Measurements from ENCODE around the gene OGFR.

Gene OGFR

DNA sequence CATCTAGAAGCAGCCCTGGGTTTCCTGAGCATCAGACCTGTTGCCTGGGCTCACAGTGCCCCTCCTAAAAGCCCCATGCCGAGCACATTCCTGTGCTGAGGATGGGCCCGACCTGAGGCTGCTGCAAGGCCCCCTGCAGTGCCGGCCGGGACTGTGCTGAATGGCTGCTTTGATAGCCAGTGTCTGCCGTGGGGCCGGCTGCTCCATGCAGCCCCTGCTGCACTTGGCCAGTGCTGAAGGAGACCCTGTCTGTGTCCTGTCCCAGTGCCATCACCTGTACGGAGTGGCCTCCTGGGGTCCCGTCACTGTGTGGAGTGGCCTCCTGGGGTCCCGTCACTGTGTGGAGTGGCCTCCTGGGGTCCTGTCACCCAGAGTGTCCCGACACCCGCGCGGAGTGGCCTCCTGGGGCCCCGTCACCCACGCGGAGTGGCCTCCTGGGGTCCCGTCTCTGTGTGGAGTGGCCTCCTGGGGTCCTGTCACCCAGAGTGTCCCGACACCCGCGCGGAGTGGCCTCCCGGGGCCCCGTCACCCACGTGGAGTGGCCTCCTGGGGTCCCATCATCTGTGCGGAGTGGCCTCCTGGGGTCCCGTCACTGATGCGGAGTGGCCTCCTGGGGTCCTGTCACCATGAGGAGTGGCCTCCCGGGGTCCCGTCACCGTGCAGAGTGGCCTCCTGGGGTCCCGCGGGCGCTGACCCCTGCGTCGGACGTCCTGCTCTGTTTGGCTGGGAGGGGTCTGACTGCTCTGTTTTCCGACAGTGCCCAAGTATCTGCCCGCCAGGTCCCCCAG, 19.2 kb downstream of the OGFR start:
- no peak overlapping the region for H3K9ac ChIP-seq (ENCODE audit: low read length)
- peaks cover 20% of the 10 kb centered on the region for H3K27me3 ChIP-seq (ENCODE audit: control insufficient read depth, insufficient read depth, low read length)
- H3K4me1 ChIP-seq (ENCODE audit: control insufficient read depth, insufficient read depth, low read length) = peaks cover 17% of the 10 kb centered on the region
- H3K36me3 ChIP-seq (ENCODE audit: control insufficient read depth, insufficient read depth, low read length) = no peaks in the 10 kb centered on the region
- H3K4me3 ChIP-seq (ENCODE audit: low read length) = no peak overlapping the region
- H3K9me3 ChIP-seq (ENCODE audit: control insufficient read depth, low read length) = no peaks in the 10 kb centered on the region

- Histone ChIP-seq H3K36me3 (ENCODE audit: control insufficient read depth, insufficient read depth, low read length) (no peaks in the 10 kb centered on the region), H3K9ac (ENCODE audit: low read length) (no peak overlapping the region), H3K9me3 (ENCODE audit: control insufficient read depth, low read length) (no peaks in the 10 kb centered on the region), H3K4me1 (ENCODE audit: control insufficient read depth, insufficient read depth, low read length) (peaks cover 9% of the 10 kb centered on the region), H3K4me3 (ENCODE audit: low read length) (no peak overlapping the region), H3K27me3 (ENCODE audit: control insufficient read depth, insufficient read depth, low read length) (peaks cover 12% of the 10 kb centered on the region)
Measured at GRCh38 chr20:62824476-62825332, 20.1 kb downstream of the OGFR start.

DNA sequence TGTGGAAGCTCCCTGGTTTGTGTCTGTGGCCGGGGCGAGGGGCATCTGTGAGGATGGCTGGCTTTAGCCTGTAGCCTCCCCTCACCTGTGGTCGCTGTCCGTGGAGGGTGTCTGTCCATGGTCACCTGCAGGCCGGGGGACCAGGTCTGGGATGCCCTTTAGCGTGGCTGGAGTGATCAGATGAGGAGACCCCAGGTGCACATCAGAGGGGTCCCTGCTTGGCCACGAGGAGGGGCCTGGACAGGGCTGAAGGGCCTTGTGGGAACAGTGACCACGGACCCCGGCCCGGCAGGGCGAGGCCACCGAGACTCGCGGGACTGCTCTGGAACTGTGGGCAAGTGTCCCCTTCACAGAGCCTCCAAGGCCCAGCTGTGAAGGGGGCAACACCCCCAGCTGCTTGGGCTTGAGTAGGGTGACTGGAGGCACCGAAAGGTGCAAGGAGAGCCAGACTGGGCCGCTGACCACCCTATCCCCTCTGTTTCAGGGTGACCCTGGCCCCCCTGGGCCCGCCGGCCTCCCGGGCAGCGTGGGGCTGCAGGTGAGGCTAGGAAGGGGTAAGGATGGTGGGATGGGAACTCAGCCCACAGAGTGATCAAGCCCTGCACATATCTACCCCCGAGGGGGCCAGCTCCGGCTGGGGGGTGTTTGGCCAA, 20.8 kb downstream of the OGFR start:
- Histone ChIP-seq H3K36me3 (ENCODE audit: control insufficient read depth, insufficient read depth, low read length) (no peaks in the 10 kb centered on the region), H3K9me3 (ENCODE audit: control insufficient read depth, low read length) (no peaks in the 10 kb centered on the region), H3K27me3 (ENCODE audit: control insufficient read depth, insufficient read depth, low read length) (peaks cover 5% of the 10 kb centered on the region), H3K9ac (ENCODE audit: low read length) (no peak overlapping the region), H3K4me1 (ENCODE audit: control insufficient read depth, insufficient read depth, low read length) (peaks cover 7% of the 10 kb centered on the region), H3K4me3 (ENCODE audit: low read length) (no peak overlapping the region)

DNA sequence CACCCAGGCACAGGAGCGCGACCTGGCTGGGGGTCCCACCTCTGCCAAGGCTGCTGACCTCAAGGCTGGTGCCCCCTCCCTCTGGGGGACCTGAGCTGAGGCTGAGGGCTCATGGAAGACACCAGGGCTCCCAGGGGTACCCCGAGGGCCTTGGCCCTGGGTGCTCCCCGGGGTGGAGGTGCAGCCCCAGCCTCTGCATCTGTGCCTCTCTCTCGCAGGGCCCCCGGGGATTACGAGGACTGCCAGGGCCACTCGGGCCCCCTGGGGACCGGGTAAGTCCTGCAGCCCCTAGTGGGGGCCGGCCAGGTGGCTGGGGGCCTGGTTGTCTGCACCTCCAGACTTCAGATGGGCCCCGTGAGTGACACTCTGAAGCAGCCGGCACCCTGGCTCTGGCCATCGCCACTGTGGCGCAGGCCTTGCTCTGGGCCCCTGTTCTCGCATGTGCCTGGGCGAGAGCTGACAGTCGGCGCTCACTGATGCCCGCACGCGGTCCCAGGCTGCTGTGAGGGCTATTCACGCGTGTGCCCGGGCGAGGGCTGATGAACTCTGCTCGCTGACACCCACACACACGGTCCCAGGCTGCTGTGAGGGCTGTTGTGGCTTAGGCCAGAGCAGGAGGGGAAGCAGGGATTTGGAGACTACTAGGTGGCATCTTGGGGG, 21.5 kb downstream of the OGFR start:
- H3K36me3 ChIP-seq (ENCODE audit: control insufficient read depth, insufficient read depth, low read length) = no peaks in the 10 kb centered on the region
- H3K4me1 ChIP-seq (ENCODE audit: control insufficient read depth, insufficient read depth, low read length) = peaks cover 11% of the 10 kb centered on the region
- H3K9me3 ChIP-seq (ENCODE audit: control insufficient read depth, low read length) = no peaks in the 10 kb centered on the region
- H3K27me3 ChIP-seq (ENCODE audit: control insufficient read depth, insufficient read depth, low read length) = no peaks in the 10 kb centered on the region
- H3K9ac ChIP-seq (ENCODE audit: low read length) = no peak overlapping the region
- H3K4me3 ChIP-seq (ENCODE audit: low read length) = no peak overlapping the region

DNA sequence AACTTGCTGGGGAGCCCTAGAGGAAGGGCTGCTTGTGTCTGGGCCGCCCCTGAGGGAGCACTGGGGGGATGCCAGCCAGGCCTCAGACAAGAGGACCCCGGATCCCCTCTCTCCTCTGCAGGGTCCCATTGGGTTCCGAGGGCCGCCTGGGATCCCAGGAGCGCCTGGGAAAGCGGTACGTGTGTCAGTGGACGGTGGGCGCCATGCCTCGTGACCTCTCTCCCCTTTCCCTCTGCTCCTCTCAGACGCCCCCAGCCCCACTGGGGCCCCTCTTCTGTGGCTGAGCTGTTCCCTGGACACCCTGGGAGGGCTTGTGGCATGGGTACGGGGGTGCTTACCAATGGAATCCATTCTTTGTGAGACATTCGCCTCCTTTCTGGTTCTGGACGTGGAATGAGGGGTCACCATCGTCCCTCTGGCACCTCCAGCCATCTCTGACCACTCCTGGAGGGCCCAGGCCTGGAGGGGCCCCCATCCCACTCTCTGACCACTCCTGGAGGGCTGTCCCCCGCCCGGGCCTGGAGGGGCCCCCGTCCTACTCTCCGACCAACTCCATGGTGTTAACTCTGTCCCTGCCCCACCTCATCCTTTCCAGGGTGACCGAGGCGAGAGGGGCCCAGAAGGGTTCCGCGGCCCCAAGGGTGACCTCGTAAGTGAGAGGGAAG, 22.1 kb downstream of the OGFR start:
- Histone ChIP-seq H3K9ac (ENCODE audit: low read length) (no peak overlapping the region), H3K4me1 (ENCODE audit: control insufficient read depth, insufficient read depth, low read length) (peaks cover 18% of the 10 kb centered on the region), H3K27me3 (ENCODE audit: control insufficient read depth, insufficient read depth, low read length) (no peaks in the 10 kb centered on the region), H3K4me3 (ENCODE audit: low read length) (no peak overlapping the region), H3K36me3 (ENCODE audit: control insufficient read depth, insufficient read depth, low read length) (no peaks in the 10 kb centered on the region), H3K9me3 (ENCODE audit: control insufficient read depth, low read length) (no peaks in the 10 kb centered on the region)

GRCh38 chr20:62827311-62828038, 22.8 kb downstream of the OGFR start:
- H3K4me1 ChIP-seq (ENCODE audit: control insufficient read depth, insufficient read depth, low read length) = peaks cover 25% of the 10 kb centered on the region
- H3K9me3 ChIP-seq (ENCODE audit: control insufficient read depth, low read length) = no peaks in the 10 kb centered on the region
- no peak overlapping the region for H3K9ac ChIP-seq (ENCODE audit: low read length)
- no peak overlapping the region for H3K4me3 ChIP-seq (ENCODE audit: low read length)
- no peaks in the 10 kb centered on the region for H3K27me3 ChIP-seq (ENCODE audit: control insufficient read depth, insufficient read depth, low read length)
- H3K36me3 ChIP-seq (ENCODE audit: control insufficient read depth, insufficient read depth, low read length) = no peaks in the 10 kb centered on the region

GRCh38 chr20:62828051-62828450, 23.4 kb downstream of the OGFR start:
- Histone ChIP-seq H3K9me3 (ENCODE audit: control insufficient read depth, low read length) (no peaks in the 10 kb centered on the region), H3K27me3 (ENCODE audit: control insufficient read depth, insufficient read depth, low read length) (no peaks in the 10 kb centered on the region), H3K4me3 (ENCODE audit: low read length) (no peak overlapping the region), H3K9ac (ENCODE audit: low read length) (no peak overlapping the region), H3K36me3 (ENCODE audit: control insufficient read depth, insufficient read depth, low read length) (no peaks in the 10 kb centered on the region), H3K4me1 (ENCODE audit: control insufficient read depth, insufficient read depth, low read length) (peaks cover 30% of the 10 kb centered on the region)

DNA sequence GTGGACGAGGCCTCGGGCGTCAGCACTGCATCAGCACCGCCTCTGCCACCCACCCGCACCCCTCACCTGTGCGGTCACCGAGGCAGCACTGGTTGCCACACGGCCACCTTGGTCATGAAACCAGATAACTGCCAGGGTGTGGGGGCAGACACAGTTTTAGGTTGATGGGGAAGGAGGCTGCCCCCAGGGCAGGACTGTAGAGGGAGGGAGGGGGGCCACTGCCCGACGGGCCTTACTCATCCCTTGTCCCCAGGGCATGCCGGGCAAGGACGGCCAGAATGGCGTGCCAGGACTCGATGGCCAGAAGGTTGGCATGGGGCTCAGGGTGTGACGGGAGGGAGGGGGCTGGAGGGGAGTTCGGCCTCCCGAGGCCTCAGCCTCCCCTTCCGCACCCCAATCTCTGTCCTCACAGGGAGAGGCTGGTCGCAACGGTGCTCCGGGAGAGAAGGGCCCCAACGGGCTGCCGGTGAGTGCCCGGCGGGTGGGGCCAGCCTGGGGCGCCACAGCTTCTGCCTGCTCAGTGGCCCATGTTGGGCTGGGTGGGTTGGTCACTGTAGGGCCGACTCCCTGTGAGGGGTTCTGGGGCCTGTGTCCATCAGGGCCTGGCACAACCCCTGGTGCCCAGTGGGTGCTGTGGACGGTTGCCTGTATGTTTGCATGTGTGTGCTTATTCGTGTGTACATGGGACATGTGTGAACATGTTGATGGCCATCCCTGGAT, 24.0 kb downstream of the OGFR start:
- Histone ChIP-seq H3K36me3 (ENCODE audit: control insufficient read depth, insufficient read depth, low read length) (no peaks in the 10 kb centered on the region), H3K4me1 (ENCODE audit: control insufficient read depth, insufficient read depth, low read length) (peaks cover 32% of the 10 kb centered on the region), H3K9me3 (ENCODE audit: control insufficient read depth, low read length) (no peaks in the 10 kb centered on the region), H3K9ac (ENCODE audit: low read length) (no peak overlapping the region), H3K27me3 (ENCODE audit: control insufficient read depth, insufficient read depth, low read length) (no peaks in the 10 kb centered on the region), H3K4me3 (ENCODE audit: low read length) (no peak overlapping the region)

GRCh38 chr20:62829231-62830230, 24.9 kb downstream of the OGFR start:
- H3K9ac ChIP-seq (ENCODE audit: low read length) = no peak overlapping the region

DNA sequence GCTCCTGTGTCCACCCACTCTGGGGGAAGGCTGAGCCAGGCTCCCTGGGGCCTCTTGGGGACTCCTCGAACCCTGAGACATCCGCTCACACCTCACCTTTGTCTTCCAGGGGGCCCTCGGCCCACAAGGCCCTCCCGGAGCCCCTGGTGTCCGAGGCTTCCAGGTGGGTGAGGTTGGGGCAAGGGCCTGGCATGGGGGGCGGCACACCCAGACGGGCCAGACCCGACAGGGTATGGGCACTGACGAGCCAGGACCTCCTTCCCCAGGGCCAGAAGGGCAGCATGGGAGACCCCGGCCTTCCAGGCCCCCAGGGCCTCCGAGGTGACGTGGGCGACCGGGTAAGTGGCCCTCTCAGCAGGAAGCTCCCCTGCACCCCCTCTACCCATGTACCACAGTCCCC, 25.6 kb downstream of the OGFR start:
- no peak overlapping the region for H3K9ac ChIP-seq (ENCODE audit: low read length)
- H3K36me3 ChIP-seq (ENCODE audit: control insufficient read depth, insufficient read depth, low read length) = no peaks in the 10 kb centered on the region
- no peak overlapping the region for H3K4me3 ChIP-seq (ENCODE audit: low read length)
- H3K4me1 ChIP-seq (ENCODE audit: control insufficient read depth, insufficient read depth, low read length) = peaks cover 25% of the 10 kb centered on the region
- no peaks in the 10 kb centered on the region for H3K9me3 ChIP-seq (ENCODE audit: control insufficient read depth, low read length)
- H3K27me3 ChIP-seq (ENCODE audit: control insufficient read depth, insufficient read depth, low read length) = no peaks in the 10 kb centered on the region

More at GRCh38 chr20:62829231-62830230, 24.9 kb downstream of the OGFR start:
- Histone ChIP-seq H3K4me1 (ENCODE audit: control insufficient read depth, insufficient read depth, low read length) (peaks cover 27% of the 10 kb centered on the region), H3K4me3 (ENCODE audit: low read length) (no peak overlapping the region), H3K36me3 (ENCODE audit: control insufficient read depth, insufficient read depth, low read length) (no peaks in the 10 kb centered on the region), H3K27me3 (ENCODE audit: control insufficient read depth, insufficient read depth, low read length) (no peaks in the 10 kb centered on the region), H3K9me3 (ENCODE audit: control insufficient read depth, low read length) (no peaks in the 10 kb centered on the region)

Measured in mucosa of stomach (tissue), 1 donor.